HepG2 (cell line): ENCODE measurements around the gene PPP1R13L. TPM values are rescaled to one million over a fixed set of nuclear protein-coding genes. Genes with fewer than 3 reads are reported as not detected.

ENCODE experiments used
- ADNP ChIP-seq: sonication (generic); formaldehyde crosslinking; IDR thresholded peaks from 2 replicates; pipeline ENCODE4 v1.4.0; 2020; ENCODE audit warnings: missing genetic modification reagents
- AGO2 ChIP-seq: fragments of 200-400 bp; formaldehyde crosslinking; optimal IDR thresholded peaks from 2 replicates; pipeline ENCODE3; 2017; ENCODE audit warnings: mild to moderate bottlenecking, low read depth, low read length, moderate library complexity
- ARNT2 ChIP-seq: sonication (generic); formaldehyde crosslinking; IDR thresholded peaks from 2 replicates; pipeline ENCODE4 v1.8.0; 2022; ENCODE audit warnings: mild to moderate bottlenecking, low read depth, missing genetic modification reagents, moderate library complexity
- DZIP1 ChIP-seq: sonication (generic); formaldehyde crosslinking; IDR thresholded peaks from 2 replicates; pipeline ENCODE4 v1.5.0; 2020; ENCODE audit warnings: mild to moderate bottlenecking, missing genetic modification reagents
- FOXM1 ChIP-seq: sonication (generic); formaldehyde crosslinking; IDR thresholded peaks from 2 replicates; pipeline ENCODE4 v1.5.0; 2020; ENCODE audit warnings: missing genetic modification reagents
- MEF2D ChIP-seq: sonication (generic); formaldehyde crosslinking; IDR thresholded peaks from 2 replicates; pipeline ENCODE4 v1.5.1; 2020; ENCODE audit warnings: mild to moderate bottlenecking, missing genetic modification reagents
- MYPOP ChIP-seq: sonication (generic); formaldehyde crosslinking; IDR thresholded peaks from 2 replicates; pipeline ENCODE4 v1.8.1; 2023; ENCODE audit warnings: mild to moderate bottlenecking, moderate library complexity, missing genetic modification reagents
- NFE2 ChIP-seq: sonication (generic); formaldehyde crosslinking; IDR thresholded peaks from 2 replicates; pipeline ENCODE4 v1.4.0; 2020; ENCODE audit warnings: missing genetic modification reagents
- PRMT3 ChIP-seq: sonication (generic); formaldehyde crosslinking; IDR thresholded peaks from 2 replicates; pipeline ENCODE4 v1.8.1; 2022; ENCODE audit warnings: low read depth, mild to moderate bottlenecking, moderate library complexity, missing genetic modification reagents, borderline replicate concordance
- SIX1 ChIP-seq: sonication (generic); formaldehyde crosslinking; IDR thresholded peaks from 2 replicates; pipeline ENCODE4 v1.4.0; 2020; ENCODE audit warnings: missing genetic modification reagents, borderline replicate concordance
- SNAPC4 ChIP-seq: sonication (generic); formaldehyde crosslinking; IDR thresholded peaks from 2 replicates; pipeline ENCODE4 v1.4.0; 2020; ENCODE audit warnings: mild to moderate bottlenecking, missing genetic modification reagents
- TARDBP ChIP-seq: sonication (generic); formaldehyde crosslinking; IDR thresholded peaks from 2 replicates; pipeline ENCODE4 v1.8.0; 2022; ENCODE audit warnings: mild to moderate bottlenecking, missing genetic modification reagents
- XBP1 ChIP-seq: sonication (generic); formaldehyde crosslinking; IDR thresholded peaks from 2 replicates; pipeline ENCODE4 v1.5.0; 2020; ENCODE audit warnings: missing genetic modification reagents
- ZKSCAN8 ChIP-seq: IDR thresholded peaks from 2 replicates; pipeline ENCODE4 v1.6.1; 2016; ENCODE audit warnings: borderline replicate concordance, missing genetic modification reagents, missing compliant biosample characterization
- ZNF253 ChIP-seq: sonication (generic); formaldehyde crosslinking; IDR thresholded peaks from 2 replicates; pipeline ENCODE4 v1.8.0; 2022; ENCODE audit warnings: mild to moderate bottlenecking, missing genetic modification reagents, borderline replicate concordance
- ZNF430 ChIP-seq: sonication (generic); formaldehyde crosslinking; IDR thresholded peaks from 2 replicates; pipeline ENCODE4 v1.9.0; 2021; ENCODE audit warnings: mild to moderate bottlenecking, missing genetic modification reagents
- ZNF740 ChIP-seq: sonication (generic); formaldehyde crosslinking; IDR thresholded peaks from 2 replicates; pipeline ENCODE4 v1.4.0; 2020; ENCODE audit warnings: missing genetic modification reagents
- ZNF781 ChIP-seq: sonication (generic); formaldehyde crosslinking; IDR thresholded peaks from 2 replicates; pipeline ENCODE4 v1.5.1; 2020; ENCODE audit warnings: borderline replicate concordance, mild to moderate bottlenecking, missing genetic modification reagents; ENCODE audit errors: not compliant biosample characterization
- ZNF841 ChIP-seq: sonication (generic); formaldehyde crosslinking; IDR thresholded peaks from 2 replicates; pipeline ENCODE4 v1.8.1; 2023; ENCODE audit warnings: missing genetic modification reagents, borderline replicate concordance
- ZSCAN31 ChIP-seq: sonication (generic); formaldehyde crosslinking; IDR thresholded peaks from 2 replicates; pipeline ENCODE4 v1.5.0; 2020; ENCODE audit warnings: low read depth, mild to moderate bottlenecking, missing genetic modification reagents
- polyA plus RNA-seq, 8 experiments: library from polyadenylated mRNA; depleted of rRNA in 3 of 8; stranded (reverse) in 7 of 8; unstranded in 1 of 8; fragments of >200 nt; fragmentation: Illumina TruSeq in 4 of 8; extraction: Trizol in 4 of 8; gene quantifications; 2 replicates each; pipeline versions ENCODE4 v1.2.1 to v1.2.3, GENCODE V29; 2011 to 2016; ENCODE audit warnings: low read depth in 4 of 8, missing spikeins in 1 of 8, mixed read lengths in 1 of 8; ENCODE audit not compliant: insufficient read depth in 1 of 8
- total RNA-seq, 5 experiments: library from RNA; depleted of rRNA; stranded (reverse); fragments of >200 nt; fragmentation: Illumina TruSeq; extraction: Trizol; gene quantifications; 2 replicates each; pipeline ENCODE4 v1.2.3, GENCODE V29; 2016; ENCODE audit warnings: low read depth in 1 of 5

PPP1R13L gene
- total and polyA plus RNA-seq, 2 of the 13 experiments (the other 11 are each of a cell fraction or from before 2014, with no cell fraction given), result 1.3 to 6.6 TPM

- TF ChIP-seq PRMT3 (CRISPR knock-in tag) (no peak), ARNT2 (CRISPR knock-in tag) (peak; percentile 53; the same call in 1 of the 2 replicates), ADNP (no peak), DZIP1 (CRISPR knock-in tag) (no peak; the same call in 1 of the 2 replicates), ZNF781 (CRISPR knock-in tag) (no peak), FOXM1 (CRISPR knock-in tag) (no peak), SIX1 (CRISPR knock-in tag) (peak; percentile 9; the same call in 1 of the 2 replicates), ZNF841 (CRISPR knock-in tag) (no peak), ZNF740 (CRISPR knock-in tag) (peak; percentile 40; the same call in 1 of the 2 replicates), TARDBP (CRISPR knock-in tag) (peak; percentile 78), MEF2D (CRISPR knock-in tag) (peak; percentile 72; the same call in 1 of the 2 replicates), ZNF430 (CRISPR knock-in tag) (0 out of 2 replicates have a peak, but pooled peaks have one; percentile 39), ZNF253 (CRISPR knock-in tag) (no peak), ZKSCAN8 (no peak), NFE2 (CRISPR knock-in tag) (no peak), MYPOP (peak; percentile 56; the same call in 1 of the 2 replicates), XBP1 (CRISPR knock-in tag) (no peak), ZSCAN31 (CRISPR knock-in tag) (no peak), SNAPC4 (peak; percentile 82; the same call in 1 of the 2 replicates), AGO2 (no peak)
Measured at GRCh38 chr19:45443462-45444317, 38.8 kb upstream of the PPP1R13L start (continued).
